ENCODE results near the gene TMEM151B.
"Not testable (repeated sequence)": the region's sequence is repeated elsewhere in the genome, so short reads cannot be mapped to it uniquely, and the experiment has no call there.

TMEM151B gene

DNA sequence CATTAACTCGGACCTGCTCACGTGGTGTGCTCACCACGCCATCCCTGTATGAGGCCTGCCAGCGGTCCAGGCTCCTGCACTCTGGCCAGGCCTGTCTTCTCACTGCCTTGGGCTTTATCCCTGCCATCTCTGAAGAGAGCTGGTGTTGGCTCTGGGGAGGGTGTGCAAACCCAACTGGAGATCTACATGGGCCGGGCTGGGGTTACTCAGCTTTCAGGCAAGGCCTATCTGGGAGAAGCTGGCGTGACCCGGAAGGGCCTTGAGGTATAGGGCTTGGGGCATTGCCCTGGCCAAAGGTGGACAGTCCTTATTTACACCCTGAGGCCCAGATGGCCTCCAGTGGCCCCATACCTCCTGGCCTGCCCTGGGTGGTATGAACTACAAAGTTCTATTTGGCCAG is 41.8 kb upstream of the TMEM151B start:
- H3K9me3 Mint-ChIP-seq: no peaks in the 10 kb centered on the region
- H3K36me3 Mint-ChIP-seq (ENCODE audit: low read depth): peaks cover 40% of the 10 kb centered on the region
- ATAC-seq (no peak), DNase-seq (no peak)
- peaks cover 18% of the 10 kb centered on the region for H3K4me1 Mint-ChIP-seq
- H3K27ac Mint-ChIP-seq: no peak overlapping the region
- no peak overlapping the region for H3K4me3 Mint-ChIP-seq
- no peaks in the 10 kb centered on the region for H3K27me3 Mint-ChIP-seq

DNA sequence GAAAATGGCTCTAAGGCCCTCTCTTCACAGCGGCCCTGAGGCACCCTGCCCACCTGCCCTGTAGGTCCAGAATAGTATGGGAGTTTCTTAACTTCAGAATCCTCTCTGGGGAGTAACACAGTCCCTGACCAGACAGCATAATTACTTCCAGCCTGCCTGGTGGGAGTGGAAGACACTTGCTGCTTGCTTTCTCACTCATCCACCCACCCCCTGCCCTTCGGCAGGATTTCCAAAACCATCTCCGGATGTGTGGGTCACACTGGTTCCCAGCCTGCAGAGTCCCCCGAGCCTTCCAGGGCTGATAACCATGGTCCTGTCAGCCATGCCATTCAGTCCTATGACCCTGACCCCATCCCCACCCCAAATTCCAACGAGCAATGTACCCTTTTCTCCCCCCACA is 41.4 kb upstream of the TMEM151B start:
- DNase-seq (no peak), ATAC-seq (no peak)
- peaks cover 44% of the 10 kb centered on the region for H3K36me3 Mint-ChIP-seq (ENCODE audit: low read depth)
- H3K27me3 Mint-ChIP-seq: no peaks in the 10 kb centered on the region
- H3K27ac Mint-ChIP-seq: no peak overlapping the region
- H3K4me1 Mint-ChIP-seq: peaks cover 18% of the 10 kb centered on the region
- no peak overlapping the region for H3K4me3 Mint-ChIP-seq
- no peaks in the 10 kb centered on the region for H3K9me3 Mint-ChIP-seq

GRCh38 chr6:44229376-44230033 is 40.7 kb upstream of the TMEM151B start:
- Mint-ChIP-seq H3K27me3 (no peaks in the 10 kb centered on the region), H3K4me3 (no peak overlapping the region)

DNA sequence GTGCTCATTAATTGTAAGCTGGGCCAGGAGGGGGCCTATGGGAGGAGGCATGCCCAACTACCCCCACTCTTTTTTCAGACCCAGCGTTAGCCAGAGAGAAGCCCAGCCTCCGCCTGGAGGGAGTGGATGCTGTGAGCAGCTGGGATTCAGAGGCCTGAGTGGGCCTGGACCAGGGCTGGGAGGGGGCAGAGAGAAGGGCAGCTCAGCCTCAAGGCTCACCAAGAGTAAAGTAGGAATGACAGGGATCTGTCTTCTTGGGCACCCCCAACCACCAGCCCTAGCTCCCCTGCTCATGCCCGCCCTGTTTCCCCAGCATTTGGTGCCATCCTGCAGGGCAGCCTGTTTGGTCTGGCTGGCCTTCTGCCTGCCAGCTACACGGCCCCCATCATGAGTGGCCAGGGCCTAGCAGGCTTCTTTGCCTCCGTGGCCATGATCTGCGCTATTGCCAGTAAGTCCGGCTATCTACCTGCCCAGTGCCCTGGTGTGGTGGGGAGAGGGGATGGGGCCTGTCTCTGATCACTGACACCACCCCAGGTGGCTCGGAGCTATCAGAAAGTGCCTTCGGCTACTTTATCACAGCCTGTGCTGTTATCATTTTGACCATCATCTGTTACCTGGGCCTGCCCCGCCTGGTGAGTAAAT is 40.1 kb upstream of the TMEM151B start:
- Mint-ChIP-seq H3K4me3 (no peak overlapping the region), H3K27ac (no peak overlapping the region), H3K9me3 (no peaks in the 10 kb centered on the region), H3K36me3 (ENCODE audit: low read depth) (peaks cover 41% of the 10 kb centered on the region), H3K4me1 (peaks cover 8% of the 10 kb centered on the region), H3K27me3 (no peaks in the 10 kb centered on the region)
- ATAC-seq: no peak
- DNase-seq: no peak

More at GRCh38 chr6:44229376-44230033, 40.7 kb upstream of the TMEM151B start:
- DNase-seq (no peak), ATAC-seq (no peak)
- Mint-ChIP-seq H3K36me3 (ENCODE audit: low read depth) (peaks cover 45% of the 10 kb centered on the region), H3K4me1 (peaks cover 15% of the 10 kb centered on the region), H3K27ac (no peak overlapping the region), H3K9me3 (no peaks in the 10 kb centered on the region)

- H3K4me3 Mint-ChIP-seq, H3K4me1 Mint-ChIP-seq, H3K27ac Mint-ChIP-seq, ATAC-seq, H3K9me3 Mint-ChIP-seq, H3K27me3 Mint-ChIP-seq, DNase-seq: not testable (repeated sequence)
- H3K36me3 Mint-ChIP-seq (ENCODE audit: low read depth): peaks cover 48% of the 10 kb centered on the region
Measured at GRCh38 chr6:44231426-44231825, 38.8 kb upstream of the TMEM151B start.

GRCh38 chr6:44232676-44233566 is 37.3 kb upstream of the TMEM151B start:
- Mint-ChIP-seq H3K9me3 (no peaks in the 10 kb centered on the region), H3K36me3 (ENCODE audit: low read depth) (peaks cover 46% of the 10 kb centered on the region), H3K4me1 (peaks cover 16% of the 10 kb centered on the region), H3K27me3 (no peaks in the 10 kb centered on the region), H3K4me3 (no peak overlapping the region), H3K27ac (no peak overlapping the region)
- DNase-seq (no peak), ATAC-seq (no peak)

DNA sequence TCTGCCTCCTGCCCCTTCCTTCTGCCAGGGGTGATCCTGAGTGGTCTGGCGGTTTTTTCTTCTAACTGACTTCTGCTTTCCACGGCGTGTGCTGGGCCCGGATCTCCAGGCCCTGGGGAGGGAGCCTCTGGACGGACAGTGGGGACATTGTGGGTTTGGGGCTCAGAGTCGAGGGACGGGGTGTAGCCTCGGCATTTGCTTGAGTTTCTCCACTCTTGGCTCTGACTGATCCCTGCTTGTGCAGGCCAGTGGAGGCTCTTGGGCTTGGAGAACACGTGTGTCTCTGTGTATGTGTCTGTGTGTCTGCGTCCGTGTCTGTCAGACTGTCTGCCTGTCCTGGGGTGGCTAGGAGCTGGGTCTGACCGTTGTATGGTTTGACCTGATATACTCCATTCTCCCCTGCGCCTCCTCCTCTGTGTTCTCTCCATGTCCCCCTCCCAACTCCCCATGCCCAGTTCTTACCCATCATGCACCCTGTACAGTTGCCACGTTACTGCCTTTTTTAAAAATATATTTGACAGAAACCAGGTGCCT is 36.6 kb upstream of the TMEM151B start:
- H3K4me1 Mint-ChIP-seq: peaks cover 24% of the 10 kb centered on the region
- no peaks in the 10 kb centered on the region for H3K9me3 Mint-ChIP-seq
- ATAC-seq (no peak), DNase-seq (no peak)
- no peak overlapping the region for H3K27ac Mint-ChIP-seq
- H3K4me3 Mint-ChIP-seq: no peak overlapping the region
- H3K27me3 Mint-ChIP-seq: no peaks in the 10 kb centered on the region
- peaks cover 46% of the 10 kb centered on the region for H3K36me3 Mint-ChIP-seq (ENCODE audit: low read depth)

DNA sequence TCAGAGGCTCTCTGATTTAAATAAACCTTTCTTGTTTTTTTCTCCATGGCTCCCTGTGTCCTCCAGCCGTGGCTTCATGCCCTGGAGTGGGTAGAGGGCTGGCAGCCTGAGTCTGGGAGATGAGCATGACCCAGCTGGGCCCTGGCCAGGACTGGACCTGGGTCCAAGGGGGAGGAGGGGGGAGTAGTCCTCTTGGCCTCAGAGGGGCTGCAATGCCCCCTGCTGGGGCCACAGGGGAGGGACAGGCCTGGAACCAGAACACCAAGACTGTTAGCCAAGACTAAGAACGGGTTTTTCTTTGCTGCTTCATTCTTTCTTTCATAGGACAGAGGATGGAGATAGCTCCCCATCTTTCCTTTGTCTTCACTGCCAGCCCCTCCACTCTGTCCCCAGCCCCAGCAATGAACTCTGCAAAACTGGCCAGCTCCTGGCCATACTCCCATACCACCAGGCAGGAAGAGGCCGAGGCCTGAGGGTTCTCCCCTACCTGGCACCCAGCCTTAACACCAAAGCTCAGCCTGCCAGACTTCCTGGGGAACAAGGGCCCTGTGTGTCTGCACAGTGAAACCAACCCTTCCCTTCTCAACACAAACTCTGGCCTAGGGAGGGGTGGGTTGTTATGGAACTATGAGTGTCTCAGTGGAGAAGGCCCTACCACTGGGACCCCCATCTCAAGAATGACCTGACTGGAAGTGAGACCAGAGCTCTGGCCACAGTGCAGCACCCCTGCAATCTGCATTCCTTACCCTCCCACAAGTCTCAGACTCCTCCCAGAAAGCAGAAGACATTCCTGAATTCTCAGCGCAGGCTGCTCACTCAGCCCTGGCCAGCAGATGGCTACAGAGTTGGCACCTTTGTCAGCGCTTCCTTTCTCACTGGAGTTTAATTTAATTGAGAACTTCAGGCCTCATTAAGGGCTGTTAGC is 35.9 kb upstream of the TMEM151B start:
- no peak for DNase-seq
- no peak for ATAC-seq
- no peak overlapping the region for H3K27ac Mint-ChIP-seq
- no peaks in the 10 kb centered on the region for H3K9me3 Mint-ChIP-seq
- H3K4me1 Mint-ChIP-seq: peaks cover 31% of the 10 kb centered on the region
- no peaks in the 10 kb centered on the region for H3K27me3 Mint-ChIP-seq
- no peak overlapping the region for H3K4me3 Mint-ChIP-seq
- H3K36me3 Mint-ChIP-seq (ENCODE audit: low read depth): peaks cover 41% of the 10 kb centered on the region

DNA sequence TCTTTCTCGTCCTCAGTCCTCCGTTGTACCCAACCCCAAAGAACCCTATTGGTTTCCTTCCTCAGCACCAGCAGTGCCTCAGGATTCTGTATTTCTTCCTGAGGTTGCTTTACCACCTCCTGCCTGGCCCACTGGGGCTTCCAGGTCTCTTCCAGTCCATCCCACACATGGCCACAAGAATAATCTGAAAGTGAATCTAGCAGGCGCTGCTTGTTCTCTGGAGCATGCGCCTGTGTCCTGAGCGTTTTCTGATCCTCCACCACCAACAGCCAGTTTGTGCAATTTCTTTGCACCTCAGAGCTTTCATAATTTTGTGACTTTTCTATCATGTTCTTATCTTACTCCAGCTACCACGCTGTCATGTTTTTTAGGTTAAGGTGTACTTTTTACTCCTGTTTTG is 35.0 kb upstream of the TMEM151B start:
- H3K36me3 Mint-ChIP-seq (ENCODE audit: low read depth): peaks cover 35% of the 10 kb centered on the region
- H3K4me1 Mint-ChIP-seq: peaks cover 32% of the 10 kb centered on the region
- H3K9me3 Mint-ChIP-seq: no peaks in the 10 kb centered on the region
- H3K27ac Mint-ChIP-seq: no peak overlapping the region
- no peaks in the 10 kb centered on the region for H3K27me3 Mint-ChIP-seq
- no peak for DNase-seq
- no peak overlapping the region for H3K4me3 Mint-ChIP-seq
- ATAC-seq: no peak

DNA sequence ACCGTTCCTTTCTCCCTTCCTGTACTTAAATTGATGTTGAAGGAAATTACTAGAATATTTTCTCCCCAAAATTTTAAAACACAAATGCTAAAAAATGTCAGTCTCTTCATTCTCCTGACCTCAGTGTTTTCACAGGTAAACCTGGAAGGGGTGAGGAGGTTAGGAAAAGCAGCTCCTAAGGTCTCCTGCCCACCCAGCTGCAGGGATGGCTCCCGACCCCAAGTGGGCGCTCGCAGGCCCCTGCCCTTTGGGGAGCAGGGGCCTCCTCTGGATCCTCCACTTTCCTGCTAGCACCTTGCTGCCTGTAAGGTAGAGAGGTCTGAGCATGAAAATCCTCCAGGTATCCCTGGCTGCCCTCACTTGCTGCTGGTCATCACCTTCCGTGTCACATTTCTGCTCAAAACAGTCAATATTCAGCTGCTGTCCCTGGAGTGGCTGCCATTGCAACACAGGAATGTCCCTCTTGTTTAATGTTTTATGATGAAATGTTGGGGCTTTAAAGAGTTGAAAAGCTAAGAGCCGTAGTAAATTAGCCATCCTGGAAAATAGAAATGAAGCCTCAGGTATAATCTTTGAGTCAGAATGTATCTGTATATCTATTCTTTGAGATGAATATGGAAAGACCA is 34.2 kb upstream of the TMEM151B start:
- Mint-ChIP-seq H3K4me3 (no peak overlapping the region), H3K27me3 (no peaks in the 10 kb centered on the region), H3K27ac (no peak overlapping the region), H3K4me1 (peaks cover 32% of the 10 kb centered on the region), H3K9me3 (no peaks in the 10 kb centered on the region), H3K36me3 (ENCODE audit: low read depth) (peaks cover 28% of the 10 kb centered on the region)
- DNase-seq: no peak
- ATAC-seq: no peak

GRCh38 chr6:44237021-44237812 is 33.0 kb upstream of the TMEM151B start:
- H3K27ac Mint-ChIP-seq: peak overlapping the region; percentile 91
- H3K36me3 Mint-ChIP-seq (ENCODE audit: low read depth): peaks cover 24% of the 10 kb centered on the region
- ATAC-seq (peak; percentile 85), DNase-seq (peak; percentile 72)
- H3K27me3 Mint-ChIP-seq: no peaks in the 10 kb centered on the region
- no peaks in the 10 kb centered on the region for H3K9me3 Mint-ChIP-seq
- H3K4me3 Mint-ChIP-seq: peak overlapping the region; percentile 78
- H3K4me1 Mint-ChIP-seq: peaks cover 32% of the 10 kb centered on the region

- H3K4me3 Mint-ChIP-seq: peak overlapping the region; percentile 78
- peak overlapping the region; percentile 91 for H3K27ac Mint-ChIP-seq
- H3K36me3 Mint-ChIP-seq (ENCODE audit: low read depth): peaks cover 21% of the 10 kb centered on the region
- H3K9me3 Mint-ChIP-seq: no peaks in the 10 kb centered on the region
- H3K4me1 Mint-ChIP-seq: peaks cover 32% of the 10 kb centered on the region
- peak; percentile 71 for ATAC-seq
- H3K27me3 Mint-ChIP-seq: no peaks in the 10 kb centered on the region
- peak; percentile 83 for DNase-seq
Measured at GRCh38 chr6:44237813-44238433, 32.3 kb upstream of the TMEM151B start.
